K562 (cell line): ENCODE measurements around the gene FGGY. TPM values are rescaled to one million over a fixed set of nuclear protein-coding genes. Genes with fewer than 3 reads are reported as not detected.

Experiments
- ATF1 ChIP-seq, 2 experiments: fragments of 450-650 bp in 1 of 2; IDR thresholded peaks; 2 replicates each; pipeline ENCODE4 v1.6.1; 2016; ENCODE audit warnings: missing compliant biosample characterization in 1 of 2, missing genetic modification characterization in 1 of 2
- HLTF ChIP-seq: fragments of 450-650 bp; IDR thresholded peaks from 2 replicates; pipeline ENCODE4 v1.6.1; 2016
- MAZ ChIP-seq, 2 experiments: fragments of 450-650 bp in 1 of 2; sonication (generic) in 1 of 2; formaldehyde crosslinking; IDR thresholded peaks in 1 of 2; conservative IDR thresholded peaks in 1 of 2; 2 replicates each; pipeline versions ENCODE4 v1.4.0 to v1.5.0; 2020; ENCODE audit warnings: mild to moderate bottlenecking in 1 of 2, missing genetic modification reagents in 1 of 2
- MNT ChIP-seq, 2 experiments: fragments of 450-650 bp; conservative IDR thresholded peaks; 2 replicates each; pipeline ENCODE4 v1.6.1; 2017; ENCODE audit warnings: mild to moderate bottlenecking in 2 of 2, moderate library complexity in 2 of 2
- MYC ChIP-seq, 2 experiments: fragments of 250-450 bp in 1 of 2; sonication (Bioruptor Pico) in 1 of 2; IDR thresholded peaks; 2 replicates each; pipeline versions ENCODE4 v1.5.1 to v1.6.1; 2012 to 2021; ENCODE audit warnings: low read depth in 2 of 2, borderline replicate concordance in 1 of 2, improper control_type of control experiment in 1 of 2, low read length in 1 of 2, mild to moderate bottlenecking in 1 of 2, moderate library complexity in 1 of 2
- POLR2B ChIP-seq: fragments of 450-650 bp; IDR thresholded peaks from 2 replicates; pipeline ENCODE4 v1.6.1; 2018; ENCODE audit warnings: low read depth; ENCODE audit not compliant: partially characterized antibody
- PRDM10 ChIP-seq: fragments of 450-650 bp; IDR thresholded peaks from 2 replicates; pipeline ENCODE4 v1.6.1; 2018; ENCODE audit not compliant: partially characterized antibody
- SUPT5H ChIP-seq: fragments of 450-650 bp; IDR thresholded peaks from 2 replicates; pipeline ENCODE4 v1.6.1; 2016
- ZBTB11 ChIP-seq, 3 experiments: fragments of 200-800 bp in 1 of 3; fragments of 250-450 bp in 1 of 3; fragments of 450-650 bp in 1 of 3; sonication (Bioruptor Pico) in 1 of 3; sonication (Bioruptor generic) in 1 of 3; formaldehyde crosslinking in 1 of 3; IDR thresholded peaks; 2 replicates each; pipeline versions ENCODE4 v1.6.1 to v1.8.0; 2016 to 2022; ENCODE audit warnings: mild to moderate bottlenecking in 2 of 3, missing genetic modification characterization in 2 of 3, missing compliant biosample characterization in 1 of 3, moderate library complexity in 1 of 3
- ZBTB12 ChIP-seq: fragments of 250-450 bp; sonication (Bioruptor Pico); IDR thresholded peaks from 2 replicates; pipeline ENCODE4 v1.4.0; 2020
- ZNF121 ChIP-seq: sonication (generic); formaldehyde crosslinking; conservative IDR thresholded peaks from 2 replicates; pipeline ENCODE4 v1.8.0; 2022; ENCODE audit warnings: missing genetic modification reagents
- ZNF311 ChIP-seq: fragments of 250-450 bp; sonication (Bioruptor Pico); IDR thresholded peaks from 2 replicates; pipeline ENCODE4 v1.4.0; 2020; ENCODE audit warnings: mild to moderate bottlenecking, moderate library complexity
- ZNF395 ChIP-seq: fragments of 200-800 bp; sonication (Bioruptor generic); IDR thresholded peaks from 2 replicates; pipeline ENCODE4 v1.6.1; 2017; ENCODE audit warnings: missing genetic modification characterization, missing compliant biosample characterization
- polyA plus RNA-seq, 8 experiments: library from polyadenylated mRNA; depleted of rRNA in 4 of 8; stranded (reverse) in 5 of 8; unstranded in 3 of 8; fragments of >200 nt; fragmentation: Nextera tagmentation in 2 of 8; fragmentation: Illumina TruSeq in 1 of 8; extraction: Ambion mirVana in 2 of 8; extraction: Trizol in 1 of 8; gene quantifications; 2 replicates each; pipeline versions ENCODE4 v1.2.1 to v1.2.3, GENCODE V29; 2011 to 2014; ENCODE audit warnings: inconsistent platforms in 1 of 8, missing spikeins in 1 of 8
- total RNA-seq, 7 experiments: library from RNA; depleted of rRNA in 6 of 7; stranded (reverse); fragments of >200 nt in 6 of 7; fragmentation: Illumina TruSeq in 2 of 7; extraction: Trizol in 2 of 7; gene quantifications; 2 replicates each; pipeline versions ENCODE4 v1.2.1 to v1.2.3, GENCODE V29; 2011 to 2021; ENCODE audit warnings: low replicate concordance in 1 of 7

Gene FGGY
- total and polyA plus RNA-seq, 9 of the 15 experiments (the other 6 are each of a cell fraction or from before 2014, with no cell fraction given) = 9.7 to 19.2 (median 12.6) TPM

GRCh38 chr1:59296358-59297256, at the start of gene FGGY (continued):
- peak; percentile 98 for TF ChIP-seq ZNF395 (CRISPR knock-in tag)
- peak; percentile 87 for TF ChIP-seq SUPT5H
- TF ChIP-seq ZNF121 (CRISPR knock-in tag) = no peak
- TF ChIP-seq PRDM10 = peak; percentile 70
- TF ChIP-seq ZBTB12 (CRISPR knock-in tag) = no peak
- peak in 1 of 3 experiments; percentile 86; a peak in 2 of 6 replicates for TF ChIP-seq ZBTB11 (CRISPR knock-in tag; IDR thresholded peaks at IDR 0.05)
- TF ChIP-seq MYC (IDR thresholded peaks at IDR 0.05; ENCODE audit: low read depth, low read length) = peak; percentile 77
- TF ChIP-seq MYC (CRISPR knock-in tag; IDR thresholded peaks at IDR 0.05; ENCODE audit: borderline replicate concordance, low read depth) = no peak
- TF ChIP-seq ZNF311 (CRISPR knock-in tag) = peak; percentile 64
- TF ChIP-seq MAZ (CRISPR knock-in tag; conservative IDR thresholded peaks at IDR 0.05 in 1 of 2, IDR thresholded peaks at IDR 0.05 in 1 of 2) = peak; percentile 33 to 67; a peak in 1 of 4 replicates
- TF ChIP-seq HLTF = peak; percentile 37; the same call in 1 of the 2 replicates
- TF ChIP-seq POLR2B = peak; percentile 89
- no peak for TF ChIP-seq ATF1 (CRISPR knock-in tag; IDR thresholded peaks at IDR 0.05)
- TF ChIP-seq ATF1 (tag; IDR thresholded peaks at IDR 0.05) = peak; percentile 68
- TF ChIP-seq MNT (conservative IDR thresholded peaks at IDR 0.05) = peak; percentile 70 to 82
